GM10266 (cell line): Measurements from ENCODE around the gene PTPN22.

Experiments
- DNase-seq: peaks from one replicate; pipeline ENCODE4 v3.0.0; 2012; ENCODE audit errors: extremely low spot score
- CTCF ChIP-seq: IDR thresholded peaks from 2 replicates; pipeline ENCODE4 v1.5.1; 2012; ENCODE audit warnings: mild to moderate bottlenecking, low read depth; ENCODE audit not compliant: control insufficient read depth, insufficient read depth; ENCODE audit errors: missing control alignments

Gene PTPN22

GRCh38 chr1:113809670-113810602 lies 61.6 kb downstream of the PTPN22 start:
- TF ChIP-seq CTCF: no peak

GRCh38 chr1:113808450-113809195 lies 62.9 kb downstream of the PTPN22 start:
- DNase-seq: no peak
- no peak for TF ChIP-seq CTCF

More at GRCh38 chr1:113809670-113810602, 61.6 kb downstream of the PTPN22 start:
- no peak for DNase-seq

GRCh38 chr1:113805639-113806038 lies 65.9 kb downstream of the PTPN22 start:
- DNase-seq: no peak
- TF ChIP-seq CTCF: no peak

- TF ChIP-seq CTCF: no peak
These were observed 66.3 kb downstream of the PTPN22 start for GRCh38 chr1:113805256-113805531.

GRCh38 chr1:113804421-113805255 lies 66.9 kb downstream of the PTPN22 start:
- no peak for TF ChIP-seq CTCF
- no peak for DNase-seq

More at GRCh38 chr1:113805256-113805531, 66.3 kb downstream of the PTPN22 start:
- DNase-seq: no peak

GRCh38 chr1:113802367-113803007 lies 69.0 kb downstream of the PTPN22 start:
- TF ChIP-seq CTCF: no peak

More at GRCh38 chr1:113802367-113803007, 69.0 kb downstream of the PTPN22 start:
- DNase-seq: no peak
